ENCODE measurements around the gene TSPO2.

The TSPO2 gene

DNA sequence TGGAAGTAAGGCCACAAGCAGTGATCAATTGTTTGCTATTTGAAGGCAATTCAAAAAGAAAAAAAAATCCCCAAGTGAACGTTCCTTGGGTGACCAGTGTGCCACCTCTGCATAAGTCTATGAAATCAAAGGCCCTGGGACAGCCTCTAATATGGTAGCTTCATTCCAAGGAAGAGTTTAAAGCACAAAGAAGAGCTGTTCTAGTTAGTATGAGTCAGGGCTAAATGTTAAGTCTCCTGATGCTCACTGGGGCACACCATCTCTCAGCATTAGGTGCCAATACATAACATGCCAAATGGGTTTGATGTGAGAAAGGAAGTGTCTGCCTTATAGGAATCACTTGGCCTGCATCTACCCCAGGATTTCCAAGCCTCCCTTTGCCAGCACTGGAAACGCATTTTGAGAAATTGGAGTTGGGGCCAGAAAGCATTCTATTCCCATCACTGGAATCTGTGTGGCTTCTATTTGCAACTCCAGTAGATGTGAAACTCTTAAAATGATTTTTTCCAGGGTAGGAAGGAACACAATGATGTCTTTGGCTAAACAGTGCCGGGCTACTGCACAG, 16.2 kb upstream of the TSPO2 start:
- TF ChIP-seq, protein P1, sequence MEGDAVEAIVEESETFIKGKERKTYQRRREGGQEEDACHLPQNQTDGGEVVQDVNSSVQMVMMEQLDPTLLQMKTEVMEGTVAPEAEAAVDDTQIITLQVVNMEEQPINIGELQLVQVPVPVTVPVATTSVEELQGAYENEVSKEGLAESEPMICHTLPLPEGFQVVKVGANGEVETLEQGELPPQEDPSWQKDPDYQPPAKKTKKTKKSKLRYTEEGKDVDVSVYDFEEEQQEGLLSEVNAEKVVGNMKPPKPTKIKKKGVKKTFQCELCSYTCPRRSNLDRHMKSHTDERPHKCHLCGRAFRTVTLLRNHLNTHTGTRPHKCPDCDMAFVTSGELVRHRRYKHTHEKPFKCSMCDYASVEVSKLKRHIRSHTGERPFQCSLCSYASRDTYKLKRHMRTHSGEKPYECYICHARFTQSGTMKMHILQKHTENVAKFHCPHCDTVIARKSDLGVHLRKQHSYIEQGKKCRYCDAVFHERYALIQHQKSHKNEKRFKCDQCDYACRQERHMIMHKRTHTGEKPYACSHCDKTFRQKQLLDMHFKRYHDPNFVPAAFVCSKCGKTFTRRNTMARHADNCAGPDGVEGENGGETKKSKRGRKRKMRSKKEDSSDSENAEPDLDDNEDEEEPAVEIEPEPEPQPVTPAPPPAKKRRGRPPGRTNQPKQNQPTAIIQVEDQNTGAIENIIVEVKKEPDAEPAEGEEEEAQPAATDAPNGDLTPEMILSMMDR (IDR thresholded peaks at IDR 0.05; ENCODE audit: borderline replicate concordance, control extremely low read depth, extremely low read depth, insufficient read depth, missing control alignments): no peak
- in situ Hi-C loops (cut with MboI; ENCODE audit: low sequenced_read_pairs, unreplicated experiment): no loop called here
- DNase-seq (ENCODE audit: low spot score): no peak

DNA sequence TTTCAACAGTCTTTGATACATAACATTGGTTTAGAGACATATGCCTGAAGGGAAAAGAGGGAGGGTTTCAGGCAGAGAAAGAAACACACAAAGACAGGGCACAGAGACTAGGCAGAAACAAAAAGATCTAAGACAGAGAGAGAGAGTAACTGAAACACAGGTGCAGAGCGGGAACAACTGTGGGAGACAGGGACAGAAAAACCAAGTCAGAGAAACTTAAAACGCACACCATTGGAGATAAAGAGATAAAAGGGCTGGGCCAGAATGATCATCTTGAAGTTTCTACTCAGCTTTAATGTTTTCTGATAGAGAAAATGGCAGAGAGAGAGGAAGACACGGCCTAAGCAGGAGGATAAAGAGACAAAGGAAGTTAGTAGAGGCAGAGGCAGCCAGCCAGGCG, 15.0 kb upstream of the TSPO2 start:
- in situ Hi-C loops (cut with MboI; ENCODE audit: low sequenced_read_pairs, unreplicated experiment): no loop called here
- TF ChIP-seq, protein P1 (IDR thresholded peaks at IDR 0.05; ENCODE audit: borderline replicate concordance, control extremely low read depth, extremely low read depth, insufficient read depth, missing control alignments): no peak

DNA sequence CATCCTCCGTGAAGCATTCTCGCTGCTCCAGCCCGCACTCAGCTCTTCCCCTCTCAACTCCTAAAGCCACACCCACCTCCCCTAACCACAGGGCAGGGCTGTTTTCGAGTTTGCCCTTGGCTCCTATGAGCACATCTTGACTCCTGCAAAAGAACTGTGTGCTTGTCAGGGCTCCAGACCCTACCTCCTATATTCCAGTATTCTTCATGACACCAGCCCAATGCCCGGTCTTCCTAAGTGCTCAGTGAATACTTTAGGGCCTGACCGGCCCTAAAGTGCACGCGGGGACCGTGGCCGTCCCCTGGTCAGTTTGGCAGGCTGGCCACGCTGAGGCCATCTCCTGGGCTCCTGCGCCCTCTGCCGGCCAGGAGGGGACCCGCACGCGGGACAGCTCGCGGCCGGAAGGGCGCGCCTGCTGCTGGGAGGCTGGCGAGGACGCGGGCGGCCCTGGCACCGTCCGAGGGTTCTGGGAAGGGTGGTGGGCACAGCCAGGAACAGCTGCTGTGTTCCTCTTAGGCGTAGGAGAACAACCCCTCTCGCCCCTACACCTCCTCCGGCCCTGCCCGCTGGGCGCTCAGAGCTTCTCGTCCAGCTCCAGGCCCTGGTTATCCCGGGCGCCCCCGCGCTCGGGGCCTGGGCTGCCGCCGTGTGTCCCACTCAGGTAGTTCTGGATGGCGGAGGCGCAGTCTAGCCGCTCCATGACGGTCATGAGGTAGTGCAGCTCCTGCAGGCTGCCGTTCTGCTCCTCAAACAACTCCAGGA, 14.3 kb upstream of the TSPO2 start:
- DNase-seq (ENCODE audit: low spot score): peak; percentile 94
- in situ Hi-C loops (cut with MboI; ENCODE audit: low sequenced_read_pairs, unreplicated experiment): no loop called here
- TF ChIP-seq, protein P1 (IDR thresholded peaks at IDR 0.05; ENCODE audit: borderline replicate concordance, control extremely low read depth, extremely low read depth, insufficient read depth, missing control alignments): peak; percentile 100

More for the DNA sequence above, 15.0 kb upstream of the TSPO2 start:
- DNase-seq (ENCODE audit: low spot score): no peak

DNA sequence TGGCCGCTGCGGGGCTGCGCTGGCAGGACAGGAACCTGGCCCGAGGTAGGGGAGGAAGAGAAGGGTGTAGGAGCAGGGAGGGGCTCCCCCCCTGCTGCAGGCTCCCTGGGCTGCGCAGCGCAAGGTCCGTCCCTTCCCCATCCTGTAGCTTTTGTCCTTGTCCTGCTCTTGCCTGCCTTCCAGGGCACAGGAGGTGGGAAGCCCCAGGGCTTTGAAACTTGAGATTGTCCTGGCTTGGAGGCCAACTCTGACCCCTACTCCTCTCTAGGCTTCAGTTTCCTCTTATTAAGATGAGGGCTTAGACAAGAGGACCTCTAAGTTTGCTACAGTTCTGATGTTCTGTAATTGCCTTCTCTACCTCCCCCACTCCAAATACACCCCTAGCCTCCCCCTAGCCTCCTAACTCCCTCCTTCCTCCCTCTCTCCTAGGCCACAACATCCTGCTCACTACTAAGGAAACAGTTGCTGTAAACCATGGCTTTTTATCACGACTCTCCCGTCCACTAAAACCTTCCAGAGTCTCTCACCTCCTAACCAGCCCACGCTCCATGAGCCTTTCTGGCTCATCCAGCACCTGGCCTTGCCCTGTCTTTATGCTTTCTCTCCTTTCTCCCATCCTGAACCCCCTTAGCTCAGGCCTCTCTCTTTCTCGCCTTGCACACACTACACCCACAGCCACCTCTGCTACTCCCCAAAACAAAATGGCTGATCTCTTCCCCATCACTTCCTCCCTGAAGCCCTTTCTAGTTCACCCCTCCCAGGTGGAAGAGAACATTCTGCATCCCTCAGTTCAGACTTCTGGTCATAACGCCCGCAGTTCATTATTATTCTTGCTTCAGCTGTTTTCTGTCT, 13.5 kb upstream of the TSPO2 start:
- no peak for DNase-seq (ENCODE audit: low spot score)
- in situ Hi-C loops (cut with MboI; ENCODE audit: low sequenced_read_pairs, unreplicated experiment): no loop called here

DNA sequence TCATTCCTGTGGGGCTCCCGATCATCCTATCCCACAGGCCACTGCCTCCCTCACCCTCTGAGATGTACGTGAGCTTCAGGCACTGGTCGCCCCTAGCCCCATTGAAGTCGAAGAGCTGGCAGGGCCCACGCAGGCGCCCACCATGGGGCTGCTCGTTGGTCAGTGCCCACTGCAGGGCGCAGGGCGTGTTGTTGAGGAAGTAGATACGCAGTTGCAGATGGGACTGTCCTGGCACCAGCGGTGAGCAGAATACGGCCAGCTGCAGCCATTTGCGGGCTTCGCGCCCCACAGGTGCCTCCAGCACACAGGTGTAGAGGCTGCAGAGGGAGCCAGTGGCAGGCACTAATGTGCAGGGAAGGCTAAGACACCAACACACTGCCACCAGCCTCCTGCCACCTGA, 9.4 kb upstream of the TSPO2 start:
- DNase-seq (ENCODE audit: low spot score): no peak
- TF ChIP-seq, protein P1 (IDR thresholded peaks at IDR 0.05; ENCODE audit: borderline replicate concordance, control extremely low read depth, extremely low read depth, insufficient read depth, missing control alignments): no peak
- in situ Hi-C loops (cut with MboI; ENCODE audit: low sequenced_read_pairs, unreplicated experiment): no loop called here

More for the DNA sequence above, 13.5 kb upstream of the TSPO2 start:
- TF ChIP-seq, protein P1 (IDR thresholded peaks at IDR 0.05; ENCODE audit: borderline replicate concordance, control extremely low read depth, extremely low read depth, insufficient read depth, missing control alignments): no peak

DNA sequence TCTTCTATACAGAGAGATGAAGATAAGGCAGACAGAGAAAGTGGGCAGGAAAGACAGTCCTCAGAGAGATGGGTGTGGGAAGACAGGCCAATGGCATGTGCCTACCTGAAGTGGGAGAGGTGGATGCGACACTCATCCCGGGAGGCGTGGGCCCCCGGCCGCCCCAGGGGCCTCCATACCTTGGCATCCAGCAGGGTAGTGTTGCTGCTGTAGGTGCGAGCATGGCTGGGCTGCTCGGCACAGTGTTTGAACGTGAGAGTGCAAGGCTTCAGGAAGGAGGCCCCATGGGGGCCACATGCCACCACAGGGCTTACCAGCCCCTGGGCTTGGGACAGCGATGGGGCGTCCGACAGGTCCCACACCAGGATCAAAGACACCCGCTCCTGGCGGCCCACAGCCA, 8.5 kb upstream of the TSPO2 start:
- in situ Hi-C loops (cut with MboI; ENCODE audit: low sequenced_read_pairs, unreplicated experiment): no loop called here
- TF ChIP-seq, protein P1 (IDR thresholded peaks at IDR 0.05; ENCODE audit: borderline replicate concordance, control extremely low read depth, extremely low read depth, insufficient read depth, missing control alignments): no peak
- no peak for DNase-seq (ENCODE audit: low spot score)
